HG02870 (cell line): Measurements from ENCODE around the gene GPER1.
"Not testable (repeated sequence)": the region's sequence is repeated elsewhere in the genome, so short reads cannot be mapped to it uniquely, and the experiment has no call there.

Source experiments
- ATAC-seq: cut with Tn5 transposase; IDR thresholded peaks from one replicate; pipeline ENCODE4 v1.9.1; 2021; ENCODE audit warnings: mild to moderate bottlenecking, moderate library complexity; ENCODE audit not compliant: unreplicated experiment

Gene GPER1

GRCh38 chr7:1087952-1088920 lies at the start of gene GPER1:
Gene GPER1, plus strand, starts transcription at chr7:1088113. Its CDS starts 3,616 bp downstream, at chr7:1091729.
- no peak for ATAC-seq

GRCh38 chr7:1040233-1040632 lies 47.7 kb upstream of the GPER1 start:
- not testable (repeated sequence) for ATAC-seq

DNA sequence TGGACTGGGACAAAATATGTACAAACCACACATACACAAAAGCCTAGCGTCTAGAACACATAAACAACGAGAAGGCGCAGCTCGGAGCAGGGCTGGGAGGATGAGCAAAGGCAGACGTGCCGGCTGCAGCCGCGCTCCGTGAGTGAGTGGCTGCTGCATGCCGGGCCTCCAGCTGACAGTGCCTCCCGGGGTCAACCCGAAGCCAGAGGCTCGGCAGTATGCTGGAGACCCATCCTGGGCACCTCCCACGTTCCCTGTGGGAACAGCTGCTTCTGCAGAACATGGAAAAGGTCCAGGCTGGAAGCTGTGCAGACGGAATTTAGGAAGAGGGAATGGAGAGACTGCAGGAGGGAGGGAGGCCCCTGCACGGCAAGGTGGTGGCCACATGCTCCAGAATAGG lies 47.1 kb upstream of the GPER1 start:
- ATAC-seq = no peak

- ATAC-seq = no peak
These were observed 46.1 kb upstream of the GPER1 start for GRCh38 chr7:1041551-1042491.

- no peak for ATAC-seq
These were observed 45.5 kb upstream of the GPER1 start for GRCh38 chr7:1042492-1042833.

GRCh38 chr7:1043552-1044188 lies 44.2 kb upstream of the GPER1 start:
- no peak for ATAC-seq

DNA sequence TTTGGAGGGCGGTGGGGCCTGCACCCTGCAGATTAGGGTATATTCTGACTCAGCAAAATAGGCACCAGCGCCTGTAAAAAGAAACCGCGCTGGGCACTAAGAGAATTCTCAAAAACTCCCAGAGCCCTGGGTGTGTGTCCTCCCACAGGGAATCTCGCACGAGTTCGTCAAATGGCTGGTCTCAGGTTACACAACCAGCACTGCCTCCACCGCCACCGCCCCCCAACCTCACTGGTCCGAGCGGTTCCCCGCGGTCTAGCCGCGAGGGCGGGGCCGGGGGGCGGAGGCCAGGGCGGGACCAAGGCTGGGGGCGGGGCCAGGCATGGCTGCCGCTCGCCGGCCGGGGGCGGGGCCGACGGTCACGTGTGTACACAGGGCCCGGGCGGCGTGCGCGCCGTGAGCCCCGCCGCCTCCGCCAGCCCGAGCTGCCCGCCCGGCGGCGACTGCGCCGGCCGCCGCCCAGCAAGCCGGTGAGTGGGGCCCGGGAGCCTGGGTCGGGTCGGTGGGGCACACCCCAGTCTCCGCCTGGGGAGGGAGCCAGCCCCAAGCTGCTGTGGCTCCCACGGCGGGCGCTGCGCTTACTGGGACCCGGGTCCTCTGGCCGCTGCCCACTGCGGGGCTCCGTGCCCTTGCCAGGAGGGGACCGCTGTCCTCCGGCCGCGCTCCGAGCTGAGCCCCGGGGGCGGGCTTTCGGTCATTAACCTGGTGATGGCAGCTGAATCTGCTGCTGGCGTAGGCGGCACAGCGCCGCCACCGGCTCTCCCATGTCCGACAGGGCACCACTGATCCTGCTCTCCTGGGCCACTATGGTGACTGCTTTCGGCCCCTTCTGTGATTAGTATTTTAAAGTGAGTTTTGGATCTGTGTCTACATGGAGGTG lies 43.5 kb upstream of the GPER1 start, which contains the start of gene GPR146:
Gene GPR146 (plus strand): TSS at position 358 of the 880 bp plus-strand sequence. CDS start 12,970 bp downstream, outside the sequence.
- ATAC-seq = peak; percentile 85

- ATAC-seq = no peak
These were observed 42.5 kb upstream of the GPER1 start for GRCh38 chr7:1045069-1046063.

DNA sequence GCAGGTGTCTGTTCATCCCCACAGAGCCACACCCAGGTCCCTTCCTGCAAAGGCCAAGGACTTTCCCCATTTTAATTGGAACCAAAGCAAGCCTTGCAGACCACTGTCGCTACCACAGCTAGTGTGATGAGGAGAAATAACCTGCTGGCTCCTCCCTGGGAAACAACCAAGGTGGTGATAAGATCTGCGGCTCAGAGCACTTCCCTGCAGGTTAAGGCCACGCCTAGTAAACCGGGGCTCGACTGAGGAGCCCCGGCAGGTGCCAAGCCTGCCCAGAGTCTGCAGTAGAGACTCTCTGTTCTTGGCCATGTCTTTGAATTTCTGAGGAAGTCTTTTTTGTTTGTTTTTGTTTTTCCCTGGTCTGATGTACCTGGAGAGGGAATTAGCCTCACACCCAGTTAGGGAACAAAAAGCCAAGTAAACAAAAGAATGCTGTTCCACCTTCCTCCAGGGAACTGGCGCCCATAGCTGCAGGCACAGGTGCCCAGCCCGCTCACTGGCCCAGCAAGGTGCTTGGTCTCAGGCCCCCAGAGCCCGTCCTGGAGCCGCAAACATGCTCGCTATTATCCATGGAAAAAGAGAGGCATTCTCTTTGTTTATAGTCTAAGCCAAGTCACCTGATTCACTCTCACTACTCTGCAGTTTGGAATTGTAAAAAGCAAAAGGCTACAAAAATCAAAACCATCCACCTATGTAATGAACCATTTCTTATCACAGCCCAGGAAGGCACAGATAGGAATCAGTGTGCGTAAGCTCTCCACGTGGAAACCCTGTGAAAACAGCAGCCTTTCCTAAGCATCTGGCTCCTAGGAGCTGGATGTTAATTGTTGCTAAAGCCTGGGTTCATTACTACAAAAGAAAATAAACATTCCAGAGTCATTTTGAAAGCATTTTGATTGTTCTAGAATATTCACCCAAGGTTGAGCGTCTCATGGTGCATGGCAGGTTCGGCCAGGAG lies 40.9 kb upstream of the GPER1 start:
- ATAC-seq = no peak

- ATAC-seq = no peak
These were observed 38.7 kb upstream of the GPER1 start for GRCh38 chr7:1049006-1049741.

GRCh38 chr7:1049801-1050200 lies 38.1 kb upstream of the GPER1 start:
- ATAC-seq = no peak

- no peak for ATAC-seq
These were observed 37.5 kb upstream of the GPER1 start for GRCh38 chr7:1050254-1050906.

- ATAC-seq = no peak
These were observed 36.8 kb upstream of the GPER1 start for GRCh38 chr7:1050956-1051690.

DNA sequence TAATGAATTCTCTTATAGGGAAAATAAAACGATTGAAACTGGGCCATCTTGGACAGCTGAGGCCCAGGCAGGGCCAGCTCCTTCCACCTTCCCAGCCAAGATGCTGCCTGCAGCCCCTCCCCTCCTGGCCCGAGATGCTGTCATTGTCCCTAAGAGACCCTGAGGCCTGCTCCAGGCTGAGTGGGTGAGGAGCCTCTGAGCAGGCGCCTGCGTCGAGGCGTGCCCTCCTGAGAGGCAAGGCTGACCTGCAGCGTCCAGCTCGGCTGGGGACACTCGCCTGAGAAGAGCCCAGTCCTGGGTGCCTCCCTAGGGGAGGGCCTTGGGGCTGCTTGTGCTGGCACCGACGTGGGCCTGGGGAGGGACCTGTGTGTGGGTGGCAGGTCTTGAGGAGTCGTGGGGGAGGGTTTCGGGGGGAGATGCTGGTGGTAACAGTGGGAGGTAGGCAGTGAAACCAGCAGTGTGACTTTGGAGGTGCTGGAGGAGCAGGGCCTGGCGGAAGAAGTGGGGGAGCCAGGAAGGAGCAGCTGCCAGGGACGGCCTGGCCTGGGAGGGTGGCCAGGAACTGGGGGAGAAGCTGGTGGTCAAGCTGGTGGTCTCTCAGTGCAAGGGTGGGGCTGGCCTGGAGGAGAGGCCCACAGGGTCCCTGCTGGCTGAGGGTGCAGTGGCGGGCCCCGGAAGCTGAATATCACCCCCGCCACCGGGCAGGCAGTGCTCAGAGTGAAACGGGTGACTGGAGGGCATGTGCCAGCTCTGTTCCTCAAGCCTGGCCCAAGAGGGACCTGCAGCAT lies 35.7 kb upstream of the GPER1 start:
- ATAC-seq = no peak

DNA sequence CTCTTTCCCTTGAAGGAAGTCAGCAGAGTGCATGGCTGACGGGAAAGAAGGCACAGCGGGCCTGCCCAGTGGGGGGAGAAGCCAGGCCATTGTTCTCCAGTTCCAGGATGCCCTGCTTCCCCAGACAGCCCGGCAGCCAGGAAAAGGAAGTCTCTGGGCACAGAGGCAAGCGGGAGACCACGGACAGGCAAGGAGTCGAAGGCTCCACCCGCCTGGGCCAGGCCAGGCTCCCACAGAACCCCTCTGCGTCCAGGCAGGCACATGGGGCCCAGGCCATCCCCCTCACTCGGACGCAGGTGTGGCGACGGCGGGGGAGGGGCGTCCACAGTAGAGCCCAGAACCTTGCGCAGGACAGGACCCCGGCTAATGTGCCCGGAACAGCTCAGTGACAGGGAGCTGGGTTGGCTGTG lies 34.9 kb upstream of the GPER1 start:
- no peak for ATAC-seq
